Measurements from ENCODE around the gene STC2.
"Not testable (repeated sequence)": the region's sequence is repeated elsewhere in the genome, so short reads cannot be mapped to it uniquely, and the experiment has no call there.

The STC2 gene

GRCh38 chr5:173327948-173328843 lies at the start of gene STC2:
Gene STC2 (minus strand): TSS chr5:173328414. CDS start chr5:173328193, 221 bp downstream.
- TF ChIP-seq CTCF (IDR thresholded peaks at IDR 0.05; ENCODE audit: low read depth, low read length), result no peak; the same call in none of the 2 replicates
- peak; percentile 84 for DNase-seq (ENCODE audit: extremely low read depth, low read depth)

GRCh38 chr5:173371400-173371799 lies 43.2 kb upstream of the STC2 start:
- TF ChIP-seq CTCF (IDR thresholded peaks at IDR 0.05; ENCODE audit: low read depth, low read length), result no peak
- DNase-seq (ENCODE audit: extremely low read depth, low read depth), result no peak

- DNase-seq (ENCODE audit: extremely low read depth, low read depth), result not testable (repeated sequence)
Observed at GRCh38 chr5:173363406-173363805, 35.2 kb upstream of the STC2 start.

GRCh38 chr5:173355561-173355960 lies 27.3 kb upstream of the STC2 start:
- TF ChIP-seq CTCF (IDR thresholded peaks at IDR 0.05; ENCODE audit: low read depth, low read length), result no peak
- DNase-seq (ENCODE audit: extremely low read depth, low read depth), result no peak

GRCh38 chr5:173354645-173355044 lies 26.4 kb upstream of the STC2 start:
- no peak for TF ChIP-seq CTCF (IDR thresholded peaks at IDR 0.05; ENCODE audit: low read depth, low read length)
- no peak for DNase-seq (ENCODE audit: extremely low read depth, low read depth)

- no peak for DNase-seq (ENCODE audit: extremely low read depth, low read depth)
Observed at GRCh38 chr5:173352366-173353349, 24.4 kb upstream of the STC2 start.

More at GRCh38 chr5:173352366-173353349, 24.4 kb upstream of the STC2 start:
- TF ChIP-seq CTCF (IDR thresholded peaks at IDR 0.05; ENCODE audit: low read depth, low read length), result no peak

Measured in AG09319 (cell line).